ENCODE results near the gene BST1. TPM values are rescaled to one million over a fixed set of nuclear protein-coding genes. Genes with fewer than 3 reads are reported as not detected.

The BST1 gene
- total RNA-seq, 4 donors from 2014 or later, result 22.5 to 34.4 (median 24.5) TPM

GRCh38 chr4:15706646-15707362 is 3.9 kb downstream of the BST1 start:
- DNase-seq (ENCODE audit: low spot score) (no peak), ATAC-seq (ENCODE audit: low FRiP score) (peak; percentile 41)
- TF ChIP-seq CTCF (IDR thresholded peaks at IDR 0.05), result no peak

GRCh38 chr4:15707363-15707715 is 4.5 kb downstream of the BST1 start:
- DNase-seq (ENCODE audit: low spot score), result no peak
- ATAC-seq (ENCODE audit: low FRiP score), result no peak
- no peak for TF ChIP-seq CTCF (IDR thresholded peaks at IDR 0.05)

GRCh38 chr4:15711762-15712161 is 8.9 kb downstream of the BST1 start:
- no peak for TF ChIP-seq CTCF (IDR thresholded peaks at IDR 0.05)
- DNase-seq (ENCODE audit: low spot score), result no peak
- no peak for ATAC-seq (ENCODE audit: low FRiP score)

- no peak for DNase-seq (ENCODE audit: low spot score)
- TF ChIP-seq CTCF (IDR thresholded peaks at IDR 0.05), result no peak
- no peak for ATAC-seq (ENCODE audit: low FRiP score)
These were observed 9.3 kb downstream of the BST1 start for GRCh38 chr4:15712214-15712613.

- ATAC-seq (ENCODE audit: low FRiP score) (no peak), DNase-seq (ENCODE audit: low spot score) (no peak)
- TF ChIP-seq CTCF (IDR thresholded peaks at IDR 0.05), result no peak
These were observed 11.3 kb downstream of the BST1 start for GRCh38 chr4:15714141-15714540.

GRCh38 chr4:15714646-15715435 is 12.0 kb downstream of the BST1 start:
- DNase-seq (ENCODE audit: low spot score) (no peak), ATAC-seq (ENCODE audit: low FRiP score) (no peak)
- TF ChIP-seq CTCF (IDR thresholded peaks at IDR 0.05), result no peak

- no peak for DNase-seq (ENCODE audit: low spot score)
- TF ChIP-seq CTCF (IDR thresholded peaks at IDR 0.05), result no peak
- no peak for ATAC-seq (ENCODE audit: low FRiP score)
These were observed 13.2 kb downstream of the BST1 start for GRCh38 chr4:15716115-15716514.
